Thoracic aorta (tissue), 2 donors: ENCODE measurements around the gene DNM1. TPM values are rescaled to one million over a fixed set of nuclear protein-coding genes. Genes with fewer than 3 reads are reported as not detected.
A peak's percentile ranks its signal among the peaks of the same experiment; 100 is the strongest.

Source experiments
- ATAC-seq: fragments of 150-250 bp; one replicate; pipeline ENCODE4 v1.8.0; 2017; ENCODE audit warnings: low read depth; ENCODE audit not compliant: insufficient number of reproducible peaks, low FRiP score
- DNase-seq: peaks from one replicate; pipeline ENCODE4 v3.0.0-alpha.2; 2020; ENCODE audit warnings: low spot score
- H3K27ac ChIP-seq, 2 donors: fragments of 200-600 bp; sonication (generic); 1 replicate in 1 of 2; 2 replicates in 1 of 2; pipeline ENCODE4 v1.5.1; 2016; ENCODE audit warnings: mild to moderate bottlenecking in 2 of 2, moderate library complexity in 2 of 2
- H3K27me3 ChIP-seq: fragments of 200-600 bp; sonication (generic); replicated peaks from 2 replicates; pipeline ENCODE4 v1.6.0; 2016; ENCODE audit warnings: mild to moderate bottlenecking; ENCODE audit not compliant: insufficient read depth
- H3K36me3 ChIP-seq: fragments of 200-600 bp; sonication (generic); one replicate; pipeline ENCODE4 v1.5.1; 2016
- H3K4me1 ChIP-seq, 2 donors: fragments of 200-600 bp; sonication (generic); 1 replicate in 1 of 2; 2 replicates in 1 of 2; pipeline versions ENCODE4 v1.5.1 to v1.6.0; 2016; ENCODE audit warnings: low read depth in 2 of 2, mild to moderate bottlenecking in 1 of 2; ENCODE audit not compliant: control insufficient read depth in 1 of 2
- H3K4me3 ChIP-seq: fragments of 200-600 bp; sonication (generic); 2 replicates; pipeline ENCODE4 v1.5.1; 2016; ENCODE audit warnings: mild to moderate bottlenecking
- H3K9me3 ChIP-seq: fragments of 200-600 bp; sonication (generic); 2 replicates; pipeline ENCODE4 v1.5.1; 2016
- CTCF ChIP-seq: fragments of 200-600 bp; sonication (generic); IDR thresholded peaks from one replicate; pipeline ENCODE4 v1.5.1; 2019; ENCODE audit warnings: antibody characterized with exemption
- total RNA-seq, 2 donors: library from RNA; depleted of rRNA; stranded (reverse); fragments of >200 nt; gene quantifications; one replicate each; pipeline versions ENCODE4 v1.1.0 to v1.2.3, GENCODE V29; 2016

DNM1 gene
- total RNA-seq, 2 donors from 2014 or later, result 7.2 to 9.7 TPM

DNA sequence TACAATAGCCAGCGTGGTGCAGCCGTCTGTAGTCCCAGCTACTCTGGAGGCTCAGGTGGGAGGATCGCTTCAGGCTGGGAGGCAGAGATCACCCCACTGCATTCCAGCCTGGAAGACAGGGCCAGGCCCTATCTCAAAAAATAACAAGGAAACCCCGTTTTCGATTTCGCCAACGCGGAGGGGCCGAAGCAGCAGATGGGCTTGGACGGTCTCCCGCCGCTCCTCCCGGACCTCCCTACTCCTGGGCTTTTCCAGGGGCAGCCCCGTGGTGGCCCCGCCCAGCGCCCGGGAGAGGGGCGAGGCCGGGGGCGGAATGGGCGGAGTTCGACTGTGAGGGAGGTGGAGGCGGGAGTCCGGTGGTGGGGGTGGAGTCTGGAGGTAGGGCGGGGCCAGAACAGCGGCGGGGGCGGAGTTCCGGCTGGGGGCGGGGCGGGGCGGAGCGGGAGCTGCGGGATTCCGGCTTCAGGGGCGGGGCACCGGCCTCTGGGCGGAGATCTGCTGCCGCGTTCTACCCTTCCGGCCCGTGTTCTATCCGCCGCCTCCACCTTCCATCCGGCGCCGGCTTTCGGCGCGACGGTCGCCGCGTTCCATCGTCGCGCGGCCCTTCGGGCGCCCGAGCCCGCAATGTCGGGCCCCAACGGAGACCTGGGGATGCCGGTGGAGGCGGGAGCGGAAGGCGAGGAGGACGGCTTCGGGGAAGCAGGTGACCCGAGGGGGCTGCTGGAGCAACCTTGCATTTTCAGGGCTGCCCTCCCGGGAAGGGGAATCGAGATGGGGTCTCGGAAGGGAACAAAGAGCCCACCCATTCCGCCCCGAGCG lies 43.2 kb upstream of the DNM1 start, which contains the start of gene BBLN:
TSS of gene BBLN (plus strand) at position 482 of the 819 bp plus-strand sequence. CDS start at position 625, 143 bp downstream.
- H3K4me3 ChIP-seq, result peak within 1 kb of the TSS; percentile 98
- ATAC-seq, result peak; percentile 66
- H3K4me1 ChIP-seq, result peaks cover 12 to 25% of the 10 kb centered on the region in 2 donors
- peaks cover 13% of the 10 kb centered on the region for H3K36me3 ChIP-seq
- no peaks in the 10 kb centered on the region for H3K9me3 ChIP-seq
- no peak for TF ChIP-seq CTCF
- DNase-seq, result peak; percentile 80
- H3K27me3 ChIP-seq, result no peaks in the 10 kb centered on the region
- peak within 1 kb of the TSS; percentile 68 to 79 for H3K27ac ChIP-seq

DNA sequence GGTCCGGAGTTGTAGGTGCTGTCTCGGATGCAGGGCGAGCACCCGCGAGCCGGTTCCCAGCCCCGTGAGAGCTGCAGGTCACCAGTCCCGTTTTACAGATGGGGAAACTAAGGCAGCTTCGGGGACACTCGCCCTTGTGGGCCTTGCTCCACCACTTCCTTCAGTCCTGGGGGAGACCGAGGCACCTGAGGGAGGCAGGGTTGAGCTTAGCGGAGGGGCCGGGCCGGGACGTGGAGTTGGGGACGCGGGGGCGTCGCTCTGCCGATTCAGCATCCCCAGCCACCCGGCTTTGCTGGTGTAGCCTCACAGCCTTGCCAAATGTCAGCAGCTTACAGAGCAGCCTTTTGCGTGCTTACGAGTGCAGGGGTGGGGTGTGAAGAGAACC lies 42.6 kb upstream of the DNM1 start:
- Histone ChIP-seq H3K27ac (peak overlapping the region; percentile 68 to 79), H3K4me3 (peak overlapping the region; percentile 98), H3K36me3 (peaks cover 14% of the 10 kb centered on the region), H3K4me1 (peaks cover 12 to 25% of the 10 kb centered on the region in 2 donors), H3K9me3 (no peaks in the 10 kb centered on the region), H3K27me3 (no peaks in the 10 kb centered on the region)
- TF ChIP-seq CTCF, result no peak
- DNase-seq, result no peak
- ATAC-seq, result no peak

DNA sequence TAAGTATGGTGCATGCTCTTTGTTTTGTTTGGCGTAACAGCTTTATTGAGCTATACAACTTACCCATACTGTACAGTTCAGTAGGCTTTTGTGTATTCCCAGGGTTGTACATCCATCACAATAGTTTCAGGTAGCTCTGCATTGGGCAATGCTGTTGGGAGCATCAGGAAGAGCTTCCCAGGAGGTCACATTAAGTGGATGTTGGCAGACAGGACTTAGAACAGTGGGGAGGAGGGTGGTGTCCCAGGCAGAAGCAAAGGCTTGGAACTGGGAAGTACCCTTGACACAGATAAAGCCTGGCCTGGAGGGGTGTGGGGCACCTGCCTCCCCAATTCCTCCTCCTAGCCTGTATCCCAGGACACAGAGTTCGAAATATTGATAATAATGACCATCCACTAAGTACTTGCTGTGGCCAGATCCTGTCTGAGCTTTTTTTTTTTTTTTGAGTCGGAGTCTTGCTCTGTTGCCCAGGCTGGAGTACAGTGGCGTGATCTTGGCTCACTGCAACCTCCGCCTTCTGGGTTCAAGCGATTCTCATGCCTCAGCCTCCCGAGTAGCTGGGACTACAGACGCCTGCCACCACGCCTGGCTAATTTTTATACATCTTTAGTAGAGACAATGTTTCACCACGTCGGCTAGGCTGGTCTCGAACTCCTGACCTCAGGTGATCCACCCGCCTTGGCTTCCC lies 41.8 kb upstream of the DNM1 start:
- peak overlapping the region; percentile 98 for H3K4me3 ChIP-seq
- no peak overlapping the region for H3K27ac ChIP-seq
- no peak for DNase-seq
- no peaks in the 10 kb centered on the region for H3K27me3 ChIP-seq
- H3K9me3 ChIP-seq, result no peaks in the 10 kb centered on the region
- H3K36me3 ChIP-seq, result peaks cover 19% of the 10 kb centered on the region
- no peak for ATAC-seq
- no peak for TF ChIP-seq CTCF
- peaks cover 12 to 25% of the 10 kb centered on the region in 2 donors for H3K4me1 ChIP-seq

DNA sequence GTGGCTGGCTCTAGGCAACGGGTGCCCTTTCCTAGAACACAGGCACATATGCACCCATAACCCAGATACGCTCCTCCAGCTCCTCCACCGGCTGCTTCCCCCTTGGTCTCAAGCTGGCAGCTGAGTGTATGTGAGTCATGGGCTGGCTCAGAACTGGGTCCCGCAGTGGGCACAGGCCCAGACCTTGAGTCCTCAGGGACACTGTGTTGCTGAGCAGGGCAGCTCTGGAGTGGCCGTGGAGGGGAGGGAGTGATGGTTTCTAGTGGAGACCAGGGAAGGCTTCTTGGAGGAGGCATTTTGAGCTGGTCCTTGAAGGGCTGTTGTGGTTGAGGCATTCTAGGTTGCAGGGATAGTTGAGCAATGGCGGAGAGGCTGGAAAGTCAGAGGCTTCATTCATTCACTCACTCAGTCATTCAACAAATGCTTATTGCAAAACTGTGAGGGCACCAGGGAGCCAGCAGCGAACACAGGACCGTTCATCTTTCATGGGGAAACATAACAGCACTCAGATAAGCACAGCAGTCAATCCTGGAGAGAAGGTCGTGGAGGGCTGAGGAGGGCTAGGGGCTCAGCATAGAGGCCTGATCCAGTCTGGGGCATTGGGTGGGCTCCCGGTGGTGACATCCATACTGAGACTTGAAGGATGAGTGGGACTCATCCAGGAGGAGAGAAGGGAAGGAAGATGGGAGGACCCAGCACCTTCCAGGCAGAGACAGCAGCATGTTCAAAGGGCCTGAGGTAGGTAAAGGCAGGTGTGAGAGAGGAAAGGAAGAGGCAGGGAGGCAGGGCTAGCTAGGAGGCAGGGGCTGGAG lies 40.8 kb upstream of the DNM1 start:
- peaks cover 29% of the 10 kb centered on the region for H3K36me3 ChIP-seq
- ATAC-seq (no peak), DNase-seq (peak; percentile 39)
- no peak for TF ChIP-seq CTCF
- no peaks in the 10 kb centered on the region for H3K27me3 ChIP-seq
- H3K4me1 ChIP-seq, result peaks cover 12 to 25% of the 10 kb centered on the region in 2 donors
- H3K27ac ChIP-seq, result peak overlapping the region in 1 of 2 donors; percentile 2
- no peaks in the 10 kb centered on the region for H3K9me3 ChIP-seq
- no peak overlapping the region for H3K4me3 ChIP-seq
